ENCODE data around the gene FPR3. TPM values are rescaled to one million over a fixed set of nuclear protein-coding genes. Genes with fewer than 3 reads are reported as not detected.
"Not testable (repeated sequence)": the region's sequence is repeated elsewhere in the genome, so short reads cannot be mapped to it uniquely, and the experiment has no call there.

Gene FPR3
- total RNA-seq, 6 experiments from 2014 or later = 2.2 to 13.9 (median 4.6) TPM

DNA sequence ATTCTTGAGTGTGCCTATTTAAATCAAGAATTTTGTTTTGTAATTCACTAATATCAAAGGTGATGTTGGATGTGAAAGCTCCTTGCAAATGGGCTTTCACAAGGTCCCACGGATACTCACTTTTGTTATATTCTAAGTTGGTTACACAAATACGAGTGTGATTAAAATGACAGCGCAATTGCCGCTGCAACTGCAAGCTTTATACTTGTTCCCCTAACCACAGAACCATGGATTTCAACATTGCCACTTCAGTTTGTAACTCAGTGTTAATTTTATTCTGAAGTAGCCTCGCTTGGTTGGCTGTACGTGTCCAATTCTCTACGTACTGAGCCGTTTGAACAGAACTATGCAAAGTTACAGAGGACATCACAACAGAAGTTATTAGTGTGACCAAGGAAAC is 10.4 kb downstream of the FPR3 start:
- WGBS (ENCODE audit: insufficient coverage, low coverage, low lambda C conversion rate, missing lambda C conversion rate) = 64% methylated on average over 8 of the region's 8 CpGs
- intact Hi-C loops (cut with DNase I); H3K4me3 ChIP-seq; H3K4me1 ChIP-seq; DNase-seq; H3K9me3 ChIP-seq; H3K27ac ChIP-seq; H3K27me3 ChIP-seq; ATAC-seq; H3K36me3 ChIP-seq: not testable (repeated sequence)
- TF ChIP-seq POLR2A (IDR thresholded peaks at IDR 0.05) = peak; percentile 17

DNA sequence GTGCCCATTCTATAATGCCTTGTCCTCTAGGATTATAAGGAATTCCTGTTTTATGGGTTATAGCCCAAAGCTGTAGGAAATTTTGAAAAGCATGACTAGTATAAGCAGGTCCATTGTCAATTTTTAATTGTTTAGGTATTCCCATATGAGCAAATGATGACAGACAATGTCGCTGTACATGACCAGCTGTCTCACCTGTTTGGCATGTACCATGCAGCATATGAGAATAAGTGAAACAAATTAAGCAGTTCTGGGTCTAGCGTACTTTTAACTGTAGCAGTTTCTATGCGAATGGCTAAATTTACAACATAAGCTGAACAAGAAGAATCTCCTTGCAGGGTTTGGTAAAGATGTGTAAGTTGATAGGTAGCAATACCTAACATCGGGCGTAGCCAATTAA is 11.6 kb downstream of the FPR3 start:
- H3K36me3 ChIP-seq; intact Hi-C loops (cut with DNase I); H3K9me3 ChIP-seq; H3K27me3 ChIP-seq; H3K27ac ChIP-seq; H3K4me1 ChIP-seq; ATAC-seq; DNase-seq; H3K4me3 ChIP-seq: not testable (repeated sequence)
- 80% methylated on average over 5 of the region's 5 CpGs for WGBS (ENCODE audit: insufficient coverage, low coverage, low lambda C conversion rate, missing lambda C conversion rate)

DNA sequence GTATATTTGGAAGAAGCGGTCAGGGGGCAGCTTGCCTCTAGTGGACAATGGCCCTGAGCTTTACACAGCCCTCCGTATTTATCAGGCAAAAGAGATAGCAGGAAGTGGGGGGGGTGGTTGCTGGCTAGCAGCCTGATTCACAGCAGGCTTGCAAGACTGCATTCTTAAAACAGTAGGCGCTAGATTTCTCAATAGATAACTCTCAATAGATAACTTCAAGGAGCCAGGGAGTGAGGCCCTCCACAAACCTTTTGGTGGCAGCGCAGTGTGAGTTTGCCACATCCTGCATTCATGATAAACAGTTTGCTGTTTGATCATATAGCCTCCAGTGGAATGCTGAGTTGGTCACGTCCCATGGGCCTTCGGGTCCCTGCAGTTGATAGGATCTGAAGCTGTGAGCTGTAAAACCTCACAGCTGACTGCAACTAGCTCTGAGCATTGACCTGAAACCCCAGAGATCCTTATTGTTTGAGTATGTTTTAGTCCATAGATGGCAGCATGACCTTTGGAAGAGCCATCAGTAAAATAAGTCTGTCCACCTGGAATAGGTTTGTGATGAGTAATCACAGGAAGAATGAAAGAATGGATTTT is 12.2 kb downstream of the FPR3 start:
- WGBS (ENCODE audit: insufficient coverage, low coverage, low lambda C conversion rate, missing lambda C conversion rate) = 24% methylated on average over 6 of the region's 6 CpGs
- Histone ChIP-seq H3K36me3 (no peaks in the 10 kb centered on the region), H3K4me3 (no peak overlapping the region), H3K27me3 (no peaks in the 10 kb centered on the region), H3K4me1 (no peaks in the 10 kb centered on the region), H3K27ac (no peak overlapping the region), H3K9me3 (no peaks in the 10 kb centered on the region)
- intact Hi-C loops (cut with DNase I) = no loop called here
- no peak for DNase-seq
- TF ChIP-seq CTCF (IDR thresholded peaks at IDR 0.05) (no peak), POLR2A (IDR thresholded peaks at IDR 0.05) (no peak)
- peak in 3 of 4 donors; percentile 42 to 57 (median 50) for ATAC-seq

DNA sequence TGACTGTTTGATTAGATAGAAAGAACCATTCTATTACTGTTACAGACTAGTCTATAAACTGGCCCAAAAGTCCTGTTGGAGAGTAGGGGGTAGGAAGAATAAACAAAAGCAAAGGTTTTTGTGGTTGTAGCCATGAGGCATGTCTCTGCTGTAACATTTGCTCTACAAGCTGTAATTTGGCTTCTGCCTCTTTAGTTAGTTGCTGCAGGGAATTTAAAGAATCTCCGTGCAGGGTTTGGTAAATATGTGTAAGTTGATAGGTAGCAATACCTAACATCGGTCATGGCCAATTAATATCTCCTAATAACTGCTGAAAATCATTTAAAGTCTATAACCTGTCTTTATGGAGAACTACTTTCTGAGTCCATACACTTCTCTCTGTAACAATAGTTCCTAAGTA is 13.0 kb downstream of the FPR3 start:
- DNase-seq = no peak
- no peak overlapping the region for H3K4me3 ChIP-seq
- no peak for TF ChIP-seq CTCF (IDR thresholded peaks at IDR 0.05)
- ATAC-seq = no peak
- H3K9me3 ChIP-seq = no peaks in the 10 kb centered on the region
- no peaks in the 10 kb centered on the region for H3K36me3 ChIP-seq
- no peak overlapping the region for H3K27ac ChIP-seq
- WGBS (ENCODE audit: insufficient coverage, low coverage, low lambda C conversion rate, missing lambda C conversion rate) = 82% methylated on average over 2 of the region's 2 CpGs
- H3K27me3 ChIP-seq = no peaks in the 10 kb centered on the region
- intact Hi-C loops (cut with DNase I) = no loop called here
- H3K4me1 ChIP-seq = no peaks in the 10 kb centered on the region

GRCh38 chr19:51808333-51808986 is 13.5 kb downstream of the FPR3 start:
- TF ChIP-seq POLR2A (IDR thresholded peaks at IDR 0.05) = no peak
- peak in 1 of 4 donors; percentile 12 for TF ChIP-seq CTCF (IDR thresholded peaks at IDR 0.05)
- ATAC-seq = no peak

More at GRCh38 chr19:51808333-51808986, 13.5 kb downstream of the FPR3 start:
- Histone ChIP-seq H3K4me1 (no peaks in the 10 kb centered on the region), H3K27me3 (no peaks in the 10 kb centered on the region), H3K36me3 (no peaks in the 10 kb centered on the region), H3K9me3 (no peaks in the 10 kb centered on the region), H3K27ac (no peak overlapping the region), H3K4me3 (no peak overlapping the region)
- no peak for DNase-seq
- intact Hi-C loops (cut with DNase I) = no loop called here
- 60% methylated on average over 8 of the region's 8 CpGs for WGBS (ENCODE audit: insufficient coverage, low coverage, low lambda C conversion rate, missing lambda C conversion rate)

All from right lobe of liver (tissue), 6 donors.